ENCODE results near the gene AUTS2.

The AUTS2 gene

GRCh38 chr7:70777251-70777650 lies 1179.0 kb downstream of the AUTS2 start:
- no peak for DNase-seq (ENCODE audit: low spot score)

DNA sequence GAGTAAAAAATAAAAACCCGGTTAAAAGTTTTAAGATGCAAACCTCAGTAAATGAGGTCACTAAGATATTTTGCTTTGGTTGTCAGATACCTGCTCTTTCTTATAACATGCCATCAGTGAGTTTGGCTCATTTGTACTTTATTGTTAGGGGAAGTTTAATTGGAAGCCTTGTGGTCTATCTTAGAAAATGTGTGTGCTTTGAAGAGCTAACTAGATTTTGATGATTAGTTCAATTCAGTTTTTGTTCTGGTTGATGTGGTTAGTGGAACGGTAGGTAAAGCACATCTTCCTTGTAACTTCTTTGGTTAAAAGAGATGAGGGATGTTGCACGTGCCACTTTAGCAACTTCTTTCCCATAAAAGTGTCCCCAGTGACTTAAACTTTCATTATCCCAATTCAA lies 1180.3 kb downstream of the AUTS2 start:
- no peak for DNase-seq (ENCODE audit: low spot score)

- no peak for DNase-seq (ENCODE audit: low spot score)
Observed at GRCh38 chr7:70779321-70779720, 1181.0 kb downstream of the AUTS2 start.

- DNase-seq (ENCODE audit: low spot score): no peak
Observed at GRCh38 chr7:70781922-70782311, 1183.6 kb downstream of the AUTS2 start.

GRCh38 chr7:70782796-70783195 lies 1184.5 kb downstream of the AUTS2 start:
- peak; percentile 87 for DNase-seq (ENCODE audit: low spot score)

- DNase-seq (ENCODE audit: low spot score): no peak
Observed at GRCh38 chr7:70785427-70785826, 1187.2 kb downstream of the AUTS2 start.

DNA sequence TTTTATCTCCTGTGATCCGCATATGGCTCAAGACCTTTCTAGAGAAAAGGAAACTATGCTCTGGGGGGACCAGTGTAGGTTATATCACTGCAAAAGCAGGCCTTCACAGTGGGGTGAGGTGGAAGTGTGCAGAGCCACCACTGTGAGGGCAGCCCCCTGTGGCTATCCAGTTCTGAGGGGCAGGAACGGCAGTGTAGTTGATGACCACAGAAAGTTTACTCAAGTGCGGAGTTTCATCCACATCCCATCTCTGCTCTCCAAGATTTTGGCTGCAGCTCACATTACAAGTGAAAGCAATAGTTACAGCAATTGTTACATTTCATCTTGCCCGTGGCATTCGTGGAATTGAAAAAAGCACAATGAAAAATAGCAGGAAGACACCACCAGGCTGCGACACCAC lies 1187.8 kb downstream of the AUTS2 start:
- no peak for DNase-seq (ENCODE audit: low spot score)

DNA sequence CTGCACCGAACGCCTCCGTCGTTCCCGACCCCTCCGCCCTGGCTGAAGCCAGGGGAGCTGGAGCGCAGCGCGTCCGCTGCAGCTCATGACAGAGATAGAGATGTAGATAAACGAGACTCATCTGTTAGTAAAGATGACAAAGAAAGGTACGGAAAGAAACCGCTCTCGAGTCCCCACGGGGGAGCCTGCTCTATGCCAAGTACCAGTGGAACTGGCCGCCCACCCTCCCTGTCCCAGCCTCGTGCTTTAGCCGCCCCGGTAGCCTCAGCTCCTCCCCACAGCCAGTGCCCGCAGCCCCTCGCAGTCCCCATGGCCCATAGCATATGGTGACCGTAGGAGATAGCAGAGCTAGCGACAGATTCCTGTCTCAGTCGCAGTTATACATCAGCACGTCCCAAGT lies 1189.0 kb downstream of the AUTS2 start:
- DNase-seq (ENCODE audit: low spot score): no peak

- no peak for DNase-seq (ENCODE audit: low spot score)
Observed at GRCh38 chr7:70787771-70788170, 1189.5 kb downstream of the AUTS2 start.

DNA sequence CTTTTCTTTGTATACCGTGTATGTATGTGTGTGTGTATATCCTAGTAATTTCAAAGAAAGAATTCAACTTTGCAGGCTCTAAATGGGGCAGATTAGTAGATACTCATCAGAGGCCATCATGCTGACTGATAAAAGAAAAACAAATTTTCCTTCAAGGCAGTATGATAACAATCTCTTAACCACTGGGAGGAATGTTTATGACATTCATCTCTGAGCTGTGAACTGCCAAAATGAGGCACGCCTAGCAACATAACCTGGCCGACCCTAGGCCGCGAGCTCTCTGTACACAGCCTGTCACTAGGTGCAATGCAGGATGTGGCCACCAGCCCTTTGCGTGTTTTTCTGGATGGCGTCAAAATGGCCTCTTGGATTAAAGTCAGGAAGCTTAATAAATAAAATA lies 1190.0 kb downstream of the AUTS2 start:
- no peak for DNase-seq (ENCODE audit: low spot score)

- no peak for DNase-seq (ENCODE audit: low spot score)
Observed at GRCh38 chr7:70789481-70790214, 1191.4 kb downstream of the AUTS2 start.

DNA sequence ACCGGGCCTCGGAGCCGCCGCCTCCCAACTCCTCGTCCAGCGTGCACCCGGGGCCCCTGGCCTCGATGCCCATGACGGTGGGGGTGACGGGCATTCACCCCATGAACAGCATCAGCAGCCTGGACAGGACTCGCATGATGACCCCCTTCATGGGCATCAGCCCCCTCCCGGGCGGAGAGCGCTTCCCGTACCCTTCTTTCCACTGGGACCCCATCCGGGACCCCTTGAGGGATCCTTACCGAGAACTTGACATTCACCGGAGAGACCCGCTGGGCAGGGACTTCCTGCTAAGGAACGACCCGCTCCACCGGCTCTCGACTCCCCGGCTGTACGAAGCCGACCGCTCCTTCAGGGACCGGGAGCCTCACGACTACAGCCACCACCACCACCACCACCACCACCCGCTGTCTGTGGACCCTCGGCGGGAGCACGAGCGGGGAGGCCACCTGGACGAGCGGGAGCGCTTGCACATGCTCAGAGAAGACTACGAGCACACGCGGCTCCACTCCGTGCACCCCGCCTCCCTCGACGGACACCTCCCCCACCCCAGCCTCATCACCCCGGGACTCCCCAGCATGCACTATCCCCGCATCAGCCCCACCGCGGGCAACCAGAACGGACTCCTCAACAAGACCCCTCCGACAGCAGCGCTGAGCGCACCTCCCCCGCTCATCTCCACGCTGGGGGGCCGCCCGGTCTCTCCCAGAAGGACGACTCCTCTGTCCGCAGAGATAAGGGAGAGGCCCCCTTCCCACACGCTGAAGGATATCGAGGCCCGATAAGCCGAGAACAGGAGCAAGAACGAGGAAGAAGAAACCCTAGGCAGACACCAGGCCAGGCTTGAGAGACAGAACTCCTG lies 1192.2 kb downstream of the AUTS2 start:
- no peak for DNase-seq (ENCODE audit: low spot score)

DNA sequence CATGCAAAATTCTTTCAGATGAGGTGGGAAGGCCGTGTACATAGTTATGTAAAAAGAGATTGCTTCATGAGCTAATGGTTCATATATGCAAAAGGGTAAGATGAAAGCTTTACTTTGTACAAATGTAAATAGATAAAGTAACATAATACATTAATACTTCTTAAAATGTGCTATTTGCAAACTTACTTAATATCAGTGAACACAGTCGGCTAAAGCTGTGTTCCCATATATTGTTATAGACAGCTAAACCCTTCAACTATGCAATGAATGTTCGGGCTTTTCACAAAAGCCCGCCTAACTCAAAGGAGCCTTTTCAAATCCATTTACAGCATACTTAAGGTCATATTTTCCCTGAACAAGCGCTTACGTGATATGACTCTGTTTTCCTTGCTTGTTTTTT lies 1193.1 kb downstream of the AUTS2 start:
- DNase-seq (ENCODE audit: low spot score): no peak

DNA sequence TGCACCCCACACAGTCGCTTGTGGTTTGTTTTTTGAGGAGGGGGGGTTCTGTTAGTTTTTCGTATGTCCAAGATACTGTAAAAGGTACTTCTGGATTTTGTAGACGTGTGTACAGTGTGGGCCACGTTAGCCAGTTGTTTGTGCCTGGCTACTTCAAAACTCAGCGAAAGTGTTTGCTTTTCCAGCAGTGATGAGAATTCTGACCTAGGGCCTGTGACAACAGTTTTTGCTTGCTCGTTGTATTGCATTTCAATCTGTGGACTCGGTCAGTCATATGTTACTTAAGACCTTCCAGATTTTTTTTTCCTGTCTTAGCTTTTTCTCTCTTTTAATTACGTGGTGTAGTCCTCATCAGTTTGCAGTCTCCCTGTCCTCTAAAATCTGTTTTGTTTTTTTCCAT lies 1194.8 kb downstream of the AUTS2 start:
- DNase-seq (ENCODE audit: low spot score): no peak

DNA sequence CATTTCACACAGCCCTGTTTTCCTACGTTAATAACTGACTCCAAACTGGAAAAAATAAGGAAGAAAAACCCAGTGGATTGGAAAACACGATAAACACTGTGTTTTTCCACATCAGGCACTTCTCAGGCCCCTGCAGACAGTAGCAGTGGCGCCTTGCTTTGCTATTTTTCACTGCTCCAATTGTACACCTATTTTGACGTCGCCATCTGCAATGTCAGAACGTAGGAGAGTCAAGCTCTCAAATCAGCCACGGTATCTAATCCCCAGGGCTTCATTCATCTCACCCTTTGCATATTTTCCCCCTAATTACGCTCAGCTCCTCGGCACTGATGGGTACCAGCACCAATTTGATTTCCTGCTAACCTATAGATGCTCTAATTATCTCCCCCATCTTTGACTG lies 1195.5 kb downstream of the AUTS2 start:
- DNase-seq (ENCODE audit: low spot score): no peak

GRCh38 chr7:70794962-70795361 lies 1196.7 kb downstream of the AUTS2 start:
- no peak for DNase-seq (ENCODE audit: low spot score)

- DNase-seq (ENCODE audit: low spot score): no peak
Observed at GRCh38 chr7:70795948-70796347, 1197.7 kb downstream of the AUTS2 start.

DNA sequence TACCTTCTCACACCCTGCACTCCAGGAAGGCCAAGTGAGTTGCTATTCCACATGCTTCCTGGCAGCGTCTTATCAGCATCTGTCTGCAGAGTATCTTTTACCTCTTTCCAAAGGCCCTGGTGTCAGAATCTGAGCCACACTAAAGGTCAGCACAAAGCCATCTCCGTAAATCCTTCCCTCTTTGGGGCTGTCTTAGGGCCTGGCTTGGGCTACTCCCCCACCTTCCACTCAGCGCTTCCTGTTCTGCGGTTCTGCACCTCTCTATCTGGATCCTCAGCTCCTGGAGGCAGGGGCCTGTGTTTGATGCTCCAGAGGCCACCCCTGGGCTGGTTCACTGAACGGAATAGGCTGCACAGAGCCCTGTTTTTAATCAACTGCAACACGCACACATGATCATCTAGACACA lies 1198.8 kb downstream of the AUTS2 start:
- DNase-seq (ENCODE audit: low spot score): no peak

GRCh38 chr7:70799841-70800405 lies 1201.6 kb downstream of the AUTS2 start:
- no peak for DNase-seq (ENCODE audit: low spot score)

GRCh38 chr7:70805360-70805759 lies 1207.1 kb downstream of the AUTS2 start:
- DNase-seq (ENCODE audit: low spot score): no peak

GRCh38 chr7:70807650-70808049 lies 1209.4 kb downstream of the AUTS2 start:
- DNase-seq (ENCODE audit: low spot score): no peak

GRCh38 chr7:70808876-70809275 lies 1210.6 kb downstream of the AUTS2 start:
- no peak for DNase-seq (ENCODE audit: low spot score)

GRCh38 chr7:70810558-70811139 lies 1212.4 kb downstream of the AUTS2 start:
- DNase-seq (ENCODE audit: low spot score): no peak
